WTC11 (cell line): ENCODE measurements around the gene ABHD6. TPM values are rescaled to one million over a fixed set of nuclear protein-coding genes. Genes with fewer than 3 reads are reported as not detected.
"Not testable (repeated sequence)": the region's sequence is repeated elsewhere in the genome, so short reads cannot be mapped to it uniquely, and the experiment has no call there.

Experiments used
- ATAC-seq: fragments of 200-7000 bp; cut with Tn5 transposase; 2 replicates; pipeline ENCODE4 v1.10.0; 2021; ENCODE audit warnings: mild to moderate bottlenecking, moderate library complexity
- CTCF ChIA-PET: fragments of 300-600 bp; sonication (Branson Sonifier 250); formaldehyde crosslinking; loops from one replicate; lab custom pipeline; 2021; ENCODE audit warnings: antibody characterized with exemption; lab: Charles Lee
- POLR2A ChIA-PET: fragments of 350-600 bp; sonication (Branson Sonifier 250); formaldehyde crosslinking; loops from one replicate; lab custom pipeline; 2021; ENCODE audit warnings: antibody characterized with exemption; lab: Charles Lee
- DNase-seq: peaks from one replicate; pipeline ENCODE4 v3.0.0; 2021; ENCODE audit warnings: low spot score
- H3K27ac Mint-ChIP-seq: 2 replicates; pipeline ENCODE4 v1.8.0; 2021; ENCODE audit warnings: mixed read lengths
- H3K27me3 Mint-ChIP-seq: 2 replicates; pipeline ENCODE4 v1.8.0; 2021; ENCODE audit warnings: low read depth, mild to moderate bottlenecking, moderate library complexity, mixed read lengths
- H3K36me3 Mint-ChIP-seq: 2 replicates; pipeline ENCODE4 v1.8.0; 2021; ENCODE audit warnings: mixed read lengths
- H3K4me1 Mint-ChIP-seq: 2 replicates; pipeline ENCODE4 v1.8.0; 2022; ENCODE audit warnings: mixed read lengths
- H3K4me3 Mint-ChIP-seq: 2 replicates; pipeline ENCODE4 v1.8.0; 2021; ENCODE audit warnings: mild to moderate bottlenecking, moderate library complexity, mixed read lengths
- H3K9me3 Mint-ChIP-seq: 2 replicates; pipeline ENCODE4 v1.8.0; 2021; ENCODE audit warnings: mixed read lengths
- AR ChIP-seq: fragments of 250-450 bp; sonication (Bioruptor Pico); IDR thresholded peaks from 2 replicates; pipeline ENCODE4 v1.9.0; 2021; ENCODE audit warnings: mild to moderate bottlenecking
- CBFB ChIP-seq: sonication (generic); formaldehyde crosslinking; IDR thresholded peaks from 2 replicates; pipeline ENCODE4 v1.8.1; 2022; ENCODE audit warnings: mild to moderate bottlenecking, low read depth, missing genetic modification reagents
- GTF2I ChIP-seq: fragments of 250-450 bp; sonication (Bioruptor Pico); conservative IDR thresholded peaks from 2 replicates; pipeline ENCODE4 v1.4.0; 2021; ENCODE audit warnings: mild to moderate bottlenecking
- MAX ChIP-seq: sonication (generic); formaldehyde crosslinking; IDR thresholded peaks from 2 replicates; pipeline ENCODE4 v1.8.0; 2022; ENCODE audit warnings: mild to moderate bottlenecking, missing genetic modification reagents
- MXD4 ChIP-seq: fragments of 250-450 bp; sonication (Bioruptor Pico); IDR thresholded peaks from 2 replicates; pipeline ENCODE4 v1.8.0; 2021; ENCODE audit warnings: mild to moderate bottlenecking, moderate library complexity, borderline replicate concordance
- MYBL2 ChIP-seq: sonication (generic); formaldehyde crosslinking; IDR thresholded peaks from 2 replicates; pipeline ENCODE4 v1.8.1; 2023; ENCODE audit warnings: mild to moderate bottlenecking, moderate library complexity, missing genetic modification reagents
- NFE2L1 ChIP-seq: sonication (generic); formaldehyde crosslinking; IDR thresholded peaks from 2 replicates; pipeline ENCODE4 v1.8.1; 2023; ENCODE audit warnings: missing genetic modification reagents
- NR2C2 ChIP-seq: sonication (generic); formaldehyde crosslinking; IDR thresholded peaks from 2 replicates; pipeline ENCODE4 v1.8.0; 2022; ENCODE audit warnings: mild to moderate bottlenecking, missing genetic modification reagents
- PRRX2 ChIP-seq: fragments of 250-450 bp; sonication (Bioruptor Pico); IDR thresholded peaks from 2 replicates; pipeline ENCODE4 v1.8.0; 2021; ENCODE audit warnings: mild to moderate bottlenecking
- SMAD3 ChIP-seq: sonication (generic); formaldehyde crosslinking; IDR thresholded peaks from 2 replicates; pipeline ENCODE4 v1.8.0; 2022; ENCODE audit warnings: missing genetic modification reagents, mild to moderate bottlenecking, borderline replicate concordance
- SMAD4 ChIP-seq: sonication (generic); formaldehyde crosslinking; IDR thresholded peaks from 2 replicates; pipeline ENCODE4 v1.8.0; 2022; ENCODE audit warnings: mild to moderate bottlenecking, missing genetic modification reagents
- SOX15 ChIP-seq: fragments of 250-450 bp; sonication (Bioruptor Pico); IDR thresholded peaks from 2 replicates; pipeline ENCODE4 v1.9.0; 2021; ENCODE audit warnings: mild to moderate bottlenecking
- SP1 ChIP-seq: sonication (generic); formaldehyde crosslinking; conservative IDR thresholded peaks from 2 replicates; pipeline ENCODE4 v1.8.1; 2022; ENCODE audit warnings: missing genetic modification reagents
- USF1 ChIP-seq: sonication (generic); formaldehyde crosslinking; IDR thresholded peaks from 2 replicates; pipeline ENCODE4 v1.8.0; 2022; ENCODE audit warnings: mild to moderate bottlenecking, missing genetic modification reagents
- ZNF396 ChIP-seq: fragments of 250-450 bp; sonication (Bioruptor Pico); IDR thresholded peaks from 2 replicates; pipeline ENCODE4 v1.8.0; 2021; ENCODE audit warnings: mild to moderate bottlenecking, moderate library complexity, borderline replicate concordance
- ZNF532 ChIP-seq: fragments of 250-450 bp; sonication (Bioruptor Pico); IDR thresholded peaks from 2 replicates; pipeline ENCODE4 v1.9.0; 2021; ENCODE audit warnings: mild to moderate bottlenecking, borderline replicate concordance
- ZSCAN18 ChIP-seq: fragments of 250-450 bp; sonication (Bioruptor Pico); IDR thresholded peaks from 2 replicates; pipeline ENCODE4 v2.1.2; 2022; ENCODE audit warnings: mild to moderate bottlenecking, moderate library complexity
- total RNA-seq: library from RNA; stranded (reverse); gene quantifications from 3 replicates; pipeline ENCODE4 v1.2.3, GENCODE V29; 2021
- TF ChIP-seq, protein P1 (sequence below): sonication (generic); formaldehyde crosslinking; IDR thresholded peaks from 2 replicates; pipeline ENCODE4 v1.8.0; 2022; ENCODE audit warnings: mild to moderate bottlenecking, missing genetic modification reagents

ABHD6 gene
- total RNA-seq, 1 experiment from 2014 or later: 5.4 TPM

DNA sequence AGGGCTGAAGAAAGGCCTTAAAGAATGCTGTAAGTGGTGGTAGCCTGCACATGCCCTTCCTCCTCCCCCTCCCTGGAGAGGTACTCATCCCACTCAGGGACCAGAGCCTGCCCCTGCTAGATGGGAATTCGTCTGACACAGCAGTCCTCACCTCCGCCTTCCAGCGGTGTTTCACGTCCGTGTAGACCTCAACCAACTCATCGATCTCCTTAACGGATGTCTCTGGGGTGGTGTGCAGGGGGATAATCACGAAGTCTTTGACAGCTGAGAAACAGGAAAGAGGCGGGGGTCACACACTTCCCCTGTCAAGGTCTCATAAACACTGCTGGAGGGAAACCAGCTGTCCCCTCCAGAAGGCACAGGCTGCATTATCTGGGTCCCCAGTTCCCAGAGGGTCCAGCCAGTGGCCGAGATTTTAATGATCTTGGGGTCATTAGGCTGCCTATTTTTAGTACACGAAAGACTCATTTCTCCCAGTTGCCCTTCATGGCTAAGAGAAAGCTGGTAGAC lies 36.7 kb upstream of the ABHD6 start (continued):
- TF ChIP-seq SMAD4 (CRISPR knock-in tag): no peak
- TF ChIP-seq ZNF396 (CRISPR knock-in tag): no peak
- no peak for TF ChIP-seq ZNF532 (CRISPR knock-in tag)
- no peak for TF ChIP-seq ZSCAN18 (CRISPR knock-in tag)

DNA sequence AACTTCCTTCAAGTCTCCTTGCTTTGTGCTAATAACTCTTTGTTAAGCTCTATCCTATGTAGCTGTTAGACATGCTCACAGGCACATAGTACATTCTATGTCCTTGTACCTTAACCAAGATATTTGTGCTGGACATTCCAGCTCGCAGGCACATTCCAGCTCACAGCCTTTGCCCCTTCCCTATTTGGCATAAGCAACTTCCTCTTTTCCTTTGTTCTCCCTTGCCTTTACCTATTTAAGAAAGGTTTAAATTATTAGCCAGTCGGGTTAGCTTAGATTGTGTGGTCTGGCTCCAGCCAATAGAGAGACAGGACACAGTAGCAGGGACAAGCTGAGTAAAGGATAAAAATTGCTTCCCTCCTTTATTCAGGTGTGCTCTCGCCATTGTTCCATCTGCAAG lies 36.1 kb upstream of the ABHD6 start:
- ATAC-seq, H3K4me1 Mint-ChIP-seq, H3K27me3 Mint-ChIP-seq, DNase-seq, H3K9me3 Mint-ChIP-seq, H3K27ac Mint-ChIP-seq, H3K36me3 Mint-ChIP-seq, H3K4me3 Mint-ChIP-seq: not testable (repeated sequence)
- ChIA-PET POLR2A (interaction anchor here (0.6 kb wide), 1 partner anchor 655 kb away, joined by 5 read pairs; no protein-coding TSS in a partner anchor), CTCF (interaction anchor here (0.6 to 1.6 kb wide), 3 partner anchors 16 to 105 kb away, joined by 3 to 7 read pairs (median 4); partner anchors contain the start of genes HTD2 and RPP14)

- POLR2A ChIA-PET: no interaction called here
- Mint-ChIP-seq H3K4me3 (no peak overlapping the region), H3K27ac (no peak overlapping the region), H3K27me3 (no peaks in the 10 kb centered on the region; the same call in 1 of the 2 replicates), H3K4me1 (no peaks in the 10 kb centered on the region), H3K9me3 (peaks cover 7% of the 10 kb centered on the region; the same call in 1 of the 2 replicates), H3K36me3 (no peaks in the 10 kb centered on the region)
- CTCF ChIA-PET: interaction anchor here (1.1 to 2.1 kb wide), 5 partner anchors 14 to 103 kb away, joined by 3 to 9 read pairs (median 6); partner anchors contain the start of genes HTD2 and RPP14
- ATAC-seq (no peak), DNase-seq (no peak)
- no peak for TF ChIP-seq NFE2L1 (CRISPR knock-in tag)
- TF ChIP-seq NR2C2 (CRISPR knock-in tag): no peak
- no peak for TF ChIP-seq SMAD3
- no peak for TF ChIP-seq PRRX2 (CRISPR knock-in tag)
- no peak for TF ChIP-seq CBFB (CRISPR knock-in tag)
- no peak for TF ChIP-seq SP1 (CRISPR knock-in tag)
- TF ChIP-seq GTF2I (CRISPR knock-in tag): no peak
These were observed 34.7 kb upstream of the ABHD6 start for GRCh38 chr3:58202917-58203360.

DNA sequence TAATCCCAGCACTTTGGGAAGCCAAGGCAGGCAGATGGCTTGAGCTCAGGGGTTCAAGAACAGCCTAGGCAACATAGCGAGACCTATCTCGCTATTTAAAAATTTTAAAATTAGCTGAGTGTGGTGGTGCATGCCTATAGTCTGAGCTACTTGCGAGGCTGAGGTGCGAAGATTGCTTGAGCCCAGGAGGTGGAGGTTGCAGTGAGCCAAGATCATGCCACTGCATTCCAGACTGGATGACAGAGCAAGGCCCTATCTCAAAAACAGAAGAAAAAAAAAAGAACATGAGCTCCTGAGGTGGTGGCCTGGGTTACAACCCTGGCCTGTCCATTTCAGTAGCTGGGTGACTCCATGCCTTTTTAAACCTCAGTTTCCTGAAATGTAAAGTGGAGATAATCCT lies 34.1 kb upstream of the ABHD6 start:
- H3K27ac Mint-ChIP-seq: no peak overlapping the region
- ChIA-PET POLR2A (no interaction called here), CTCF (interaction anchor here (1.1 to 2.1 kb wide), 4 partner anchors 13 to 26 kb away, joined by 3 to 9 read pairs (median 8); no protein-coding TSS in a partner anchor)
- DNase-seq (no peak), ATAC-seq (no peak)
- H3K4me1 Mint-ChIP-seq: no peaks in the 10 kb centered on the region
- no peaks in the 10 kb centered on the region; the same call in 1 of the 2 replicates for H3K27me3 Mint-ChIP-seq
- H3K4me3 Mint-ChIP-seq: no peak overlapping the region
- peaks cover 7% of the 10 kb centered on the region; the same call in 1 of the 2 replicates for H3K9me3 Mint-ChIP-seq
- H3K36me3 Mint-ChIP-seq: no peaks in the 10 kb centered on the region
- no peak for TF ChIP-seq USF1 (CRISPR knock-in tag)
- TF ChIP-seq MXD4 (CRISPR knock-in tag): no peak
- TF ChIP-seq AR: no peak
- TF ChIP-seq MAX: no peak
- TF ChIP-seq MYBL2: no peak
- TF ChIP-seq SOX15 (CRISPR knock-in tag): no peak
- TF ChIP-seq, protein P1, sequence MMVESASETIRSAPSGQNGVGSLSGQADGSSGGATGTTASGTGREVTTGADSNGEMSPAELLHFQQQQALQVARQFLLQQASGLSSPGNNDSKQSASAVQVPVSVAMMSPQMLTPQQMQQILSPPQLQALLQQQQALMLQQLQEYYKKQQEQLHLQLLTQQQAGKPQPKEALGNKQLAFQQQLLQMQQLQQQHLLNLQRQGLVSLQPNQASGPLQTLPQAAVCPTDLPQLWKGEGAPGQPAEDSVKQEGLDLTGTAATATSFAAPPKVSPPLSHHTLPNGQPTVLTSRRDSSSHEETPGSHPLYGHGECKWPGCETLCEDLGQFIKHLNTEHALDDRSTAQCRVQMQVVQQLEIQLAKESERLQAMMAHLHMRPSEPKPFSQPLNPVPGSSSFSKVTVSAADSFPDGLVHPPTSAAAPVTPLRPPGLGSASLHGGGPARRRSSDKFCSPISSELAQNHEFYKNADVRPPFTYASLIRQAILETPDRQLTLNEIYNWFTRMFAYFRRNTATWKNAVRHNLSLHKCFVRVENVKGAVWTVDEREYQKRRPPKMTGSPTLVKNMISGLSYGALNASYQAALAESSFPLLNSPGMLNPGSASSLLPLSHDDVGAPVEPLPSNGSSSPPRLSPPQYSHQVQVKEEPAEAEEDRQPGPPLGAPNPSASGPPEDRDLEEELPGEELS (CRISPR knock-in tag): no peak
